Measurements from ENCODE around the gene SVEP1.
"Not testable (repeated sequence)": the region's sequence is repeated elsewhere in the genome, so short reads cannot be mapped to it uniquely, and the experiment has no call there.

Gene SVEP1

DNA sequence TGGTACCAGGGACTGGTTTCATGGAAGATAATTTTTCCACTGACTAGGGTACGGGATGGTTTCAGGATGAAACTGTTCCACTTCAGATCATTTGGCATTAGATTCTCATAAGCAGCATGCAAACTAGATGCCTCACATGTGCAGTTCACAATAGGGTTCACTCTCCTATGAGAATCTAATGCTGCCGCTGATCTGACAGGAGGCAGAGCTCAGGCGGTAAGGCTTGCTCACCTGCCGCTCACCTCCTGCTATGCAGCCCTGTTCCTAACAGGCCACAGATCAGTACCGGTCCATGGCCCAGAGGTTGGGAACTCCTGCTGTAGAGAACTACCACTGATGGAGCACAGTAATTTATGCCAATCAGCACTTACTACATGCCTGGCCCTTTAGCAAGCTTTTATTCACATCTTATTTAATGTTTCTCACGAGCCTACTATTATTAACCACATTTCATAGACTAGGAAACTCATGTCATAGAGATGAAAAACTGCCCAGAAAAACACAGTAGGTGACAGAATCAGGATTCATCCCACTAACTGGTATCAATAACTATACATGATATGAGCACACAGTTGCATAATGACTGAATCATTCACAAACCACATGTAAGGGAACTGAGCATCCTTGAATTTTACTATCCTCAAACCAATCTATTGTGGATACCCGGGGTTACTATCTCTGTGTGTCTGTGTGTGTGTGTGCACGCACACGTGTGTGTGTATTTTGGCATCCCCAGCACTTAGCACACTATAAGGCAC, 46.5 kb downstream of the SVEP1 start:
- Histone ChIP-seq H3K27me3 (replicated peaks; ENCODE audit: control insufficient read depth, insufficient read depth, low read length, poor library complexity, severe bottlenecking) (no peaks in the 10 kb centered on the region), H3K4me1 (ENCODE audit: control insufficient read depth, insufficient read depth, low read length, poor library complexity, severe bottlenecking) (no peaks in the 10 kb centered on the region), H3K9me3 (ENCODE audit: control insufficient read depth, low read length) (no peaks in the 10 kb centered on the region), H3K36me3 (ENCODE audit: control insufficient read depth, insufficient read depth, low read length) (no peaks in the 10 kb centered on the region), H3K27ac (ENCODE audit: insufficient read depth, low read length, poor library complexity, severe bottlenecking) (no peak overlapping the region), H3K4me3 (ENCODE audit: insufficient read depth, low read depth, low read length, poor library complexity, severe bottlenecking) (no peak overlapping the region)
- no peak for DNase-seq

DNA sequence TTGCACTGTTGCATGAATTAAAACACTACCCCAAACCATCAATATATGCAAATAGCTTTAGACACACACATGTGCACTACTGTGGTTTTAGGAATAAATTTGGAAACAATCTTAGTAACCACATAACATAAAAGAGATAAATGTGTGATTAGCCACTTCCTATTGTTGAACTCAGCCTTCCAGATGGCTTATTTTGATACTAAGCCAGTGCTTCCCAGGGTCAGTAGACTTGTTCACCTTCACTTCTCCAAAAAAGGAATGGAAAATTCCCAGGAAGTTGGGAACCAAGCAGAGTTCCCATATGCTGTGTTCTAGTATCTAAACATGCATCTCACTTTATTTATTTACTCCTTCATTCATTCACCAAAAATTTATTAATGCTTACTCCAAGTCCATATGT, 47.8 kb downstream of the SVEP1 start:
- no peak for DNase-seq

DNA sequence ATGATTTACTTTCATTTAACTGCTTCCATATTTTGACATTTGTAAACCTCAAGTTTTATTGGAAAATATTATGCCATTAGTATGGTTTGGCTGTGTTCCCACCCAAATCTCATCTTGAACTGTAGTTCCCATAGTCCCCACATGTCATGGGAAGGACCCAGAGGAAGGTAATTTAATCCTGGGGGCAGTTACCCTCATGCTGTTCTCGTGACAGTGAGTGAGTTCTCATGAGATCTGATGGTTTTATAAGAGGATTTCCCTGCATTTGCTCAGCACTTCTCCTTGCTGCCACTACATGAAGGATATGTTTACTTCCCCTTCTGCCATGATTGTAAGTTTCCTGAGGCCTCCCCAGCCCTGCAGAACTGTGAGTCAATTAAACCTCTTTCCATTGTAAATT, 48.3 kb downstream of the SVEP1 start:
- not testable (repeated sequence) for H3K4me3 ChIP-seq (ENCODE audit: insufficient read depth, low read depth, low read length, poor library complexity, severe bottlenecking); DNase-seq; H3K27me3 ChIP-seq (replicated peaks; ENCODE audit: control insufficient read depth, insufficient read depth, low read length, poor library complexity, severe bottlenecking); H3K4me1 ChIP-seq (ENCODE audit: control insufficient read depth, insufficient read depth, low read length, poor library complexity, severe bottlenecking); H3K27ac ChIP-seq (ENCODE audit: insufficient read depth, low read length, poor library complexity, severe bottlenecking); H3K36me3 ChIP-seq (ENCODE audit: control insufficient read depth, insufficient read depth, low read length); H3K9me3 ChIP-seq (ENCODE audit: control insufficient read depth, low read length)

More for the DNA sequence above, 47.8 kb downstream of the SVEP1 start:
- H3K27ac ChIP-seq (ENCODE audit: insufficient read depth, low read length, poor library complexity, severe bottlenecking): no peak overlapping the region
- no peak overlapping the region for H3K4me3 ChIP-seq (ENCODE audit: insufficient read depth, low read depth, low read length, poor library complexity, severe bottlenecking)
- H3K4me1 ChIP-seq (ENCODE audit: control insufficient read depth, insufficient read depth, low read length, poor library complexity, severe bottlenecking): no peaks in the 10 kb centered on the region
- no peaks in the 10 kb centered on the region for H3K9me3 ChIP-seq (ENCODE audit: control insufficient read depth, low read length)
- no peaks in the 10 kb centered on the region for H3K36me3 ChIP-seq (ENCODE audit: control insufficient read depth, insufficient read depth, low read length)
- no peaks in the 10 kb centered on the region for H3K27me3 ChIP-seq (replicated peaks; ENCODE audit: control insufficient read depth, insufficient read depth, low read length, poor library complexity, severe bottlenecking)

DNA sequence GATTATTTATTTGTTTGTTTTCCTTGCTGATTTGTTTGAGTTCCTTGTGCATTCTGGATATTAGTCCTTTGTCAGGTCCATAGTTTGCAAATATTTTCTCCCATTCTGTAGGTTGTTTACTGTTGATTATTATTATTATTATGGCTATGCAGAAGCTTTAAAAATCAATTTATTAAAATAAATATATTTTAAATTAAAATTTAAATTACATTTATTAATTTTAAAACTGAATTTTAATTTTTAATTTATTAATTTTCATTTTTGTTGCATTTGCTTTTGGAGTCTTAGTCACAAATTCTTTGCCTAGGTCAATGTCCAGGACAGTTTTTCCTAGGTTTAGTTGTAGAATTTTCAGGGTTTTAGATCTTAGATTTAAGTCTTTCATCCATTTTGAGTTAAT, 50.9 kb downstream of the SVEP1 start:
- no peak for DNase-seq
- Histone ChIP-seq H3K36me3 (ENCODE audit: control insufficient read depth, insufficient read depth, low read length) (no peaks in the 10 kb centered on the region), H3K27ac (ENCODE audit: insufficient read depth, low read length, poor library complexity, severe bottlenecking) (no peak overlapping the region), H3K27me3 (replicated peaks; ENCODE audit: control insufficient read depth, insufficient read depth, low read length, poor library complexity, severe bottlenecking) (no peaks in the 10 kb centered on the region), H3K4me3 (ENCODE audit: insufficient read depth, low read depth, low read length, poor library complexity, severe bottlenecking) (no peak overlapping the region), H3K4me1 (ENCODE audit: control insufficient read depth, insufficient read depth, low read length, poor library complexity, severe bottlenecking) (no peaks in the 10 kb centered on the region), H3K9me3 (ENCODE audit: control insufficient read depth, low read length) (no peaks in the 10 kb centered on the region)

DNA sequence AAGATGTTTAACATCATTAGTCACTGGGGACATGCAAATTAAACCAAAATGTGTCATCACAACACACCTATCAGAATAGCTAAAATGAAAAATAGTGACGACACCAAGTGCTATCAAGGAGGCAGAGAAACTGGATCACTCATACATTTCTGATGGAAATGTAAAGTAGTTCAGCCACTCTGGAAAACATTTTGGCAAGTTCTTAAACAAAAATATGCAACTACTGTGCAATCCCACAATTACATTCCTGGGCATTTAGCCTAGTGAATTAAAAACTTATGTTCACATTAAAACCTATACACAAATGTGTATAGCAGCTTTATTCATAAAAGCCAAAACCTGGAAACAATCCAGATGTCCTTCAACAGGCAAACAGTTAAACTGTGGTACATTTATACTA, 53.1 kb downstream of the SVEP1 start:
- Histone ChIP-seq H3K27ac (ENCODE audit: insufficient read depth, low read length, poor library complexity, severe bottlenecking) (no peak overlapping the region), H3K4me1 (ENCODE audit: control insufficient read depth, insufficient read depth, low read length, poor library complexity, severe bottlenecking) (no peaks in the 10 kb centered on the region), H3K27me3 (replicated peaks; ENCODE audit: control insufficient read depth, insufficient read depth, low read length, poor library complexity, severe bottlenecking) (no peaks in the 10 kb centered on the region), H3K9me3 (ENCODE audit: control insufficient read depth, low read length) (no peaks in the 10 kb centered on the region), H3K4me3 (ENCODE audit: insufficient read depth, low read depth, low read length, poor library complexity, severe bottlenecking) (no peak overlapping the region), H3K36me3 (ENCODE audit: control insufficient read depth, insufficient read depth, low read length) (no peaks in the 10 kb centered on the region)
- DNase-seq: no peak

DNA sequence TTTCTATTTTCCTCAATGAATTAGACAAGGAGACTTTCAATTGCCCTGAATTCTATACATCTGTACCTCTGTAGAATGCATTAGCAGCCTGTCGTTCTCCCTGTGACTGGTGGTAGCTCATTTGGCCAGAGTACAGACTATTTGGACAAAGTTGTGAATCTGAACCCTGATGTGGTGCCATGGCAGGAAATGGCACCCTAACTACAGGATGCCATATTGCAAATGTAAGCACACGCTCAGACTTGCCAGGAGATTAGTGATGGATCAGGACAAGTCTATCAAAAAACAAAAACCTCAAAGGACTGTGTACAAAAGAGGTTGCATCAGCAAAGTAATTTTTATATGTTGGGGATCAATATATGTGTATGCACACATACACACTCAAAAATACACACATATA, 58.3 kb downstream of the SVEP1 start:
- no peak overlapping the region for H3K4me3 ChIP-seq (ENCODE audit: insufficient read depth, low read depth, low read length, poor library complexity, severe bottlenecking)
- no peaks in the 10 kb centered on the region for H3K4me1 ChIP-seq (ENCODE audit: control insufficient read depth, insufficient read depth, low read length, poor library complexity, severe bottlenecking)
- H3K36me3 ChIP-seq (ENCODE audit: control insufficient read depth, insufficient read depth, low read length): no peaks in the 10 kb centered on the region
- H3K9me3 ChIP-seq (ENCODE audit: control insufficient read depth, low read length): no peaks in the 10 kb centered on the region
- H3K27me3 ChIP-seq (replicated peaks; ENCODE audit: control insufficient read depth, insufficient read depth, low read length, poor library complexity, severe bottlenecking): no peaks in the 10 kb centered on the region
- DNase-seq: no peak
- no peak overlapping the region for H3K27ac ChIP-seq (ENCODE audit: insufficient read depth, low read length, poor library complexity, severe bottlenecking)

DNA sequence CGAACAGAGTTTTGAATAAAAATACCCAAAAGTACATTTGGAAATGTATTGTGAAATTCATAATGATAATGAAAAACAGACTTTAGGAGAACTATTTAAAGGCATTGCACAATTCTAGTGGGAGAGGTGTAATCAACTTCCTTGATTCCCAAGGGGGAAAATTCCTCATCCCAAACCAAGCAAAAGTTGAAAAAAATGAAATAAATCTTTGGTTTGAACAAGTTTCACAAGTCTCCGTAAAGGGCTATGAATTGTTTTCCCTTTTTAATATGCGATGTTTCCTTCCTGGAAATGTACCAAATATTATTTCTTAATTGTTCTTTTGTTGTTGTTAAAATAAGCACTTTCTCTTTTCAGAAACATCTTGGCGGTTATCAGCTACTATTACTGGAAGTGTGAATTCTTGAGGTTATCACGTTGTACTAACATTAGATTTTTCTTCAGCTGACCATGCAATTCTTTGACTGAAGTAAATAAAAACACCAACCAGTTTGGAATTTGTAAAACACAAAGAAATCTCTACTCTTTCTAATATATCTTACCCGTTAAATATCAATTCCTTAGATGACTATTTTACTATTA, 59.3 kb downstream of the SVEP1 start:
- H3K36me3 ChIP-seq (ENCODE audit: control insufficient read depth, insufficient read depth, low read length): no peaks in the 10 kb centered on the region
- no peaks in the 10 kb centered on the region for H3K4me1 ChIP-seq (ENCODE audit: control insufficient read depth, insufficient read depth, low read length, poor library complexity, severe bottlenecking)
- no peak overlapping the region for H3K27ac ChIP-seq (ENCODE audit: insufficient read depth, low read length, poor library complexity, severe bottlenecking)
- H3K27me3 ChIP-seq (replicated peaks; ENCODE audit: control insufficient read depth, insufficient read depth, low read length, poor library complexity, severe bottlenecking): no peaks in the 10 kb centered on the region
- H3K4me3 ChIP-seq (ENCODE audit: insufficient read depth, low read depth, low read length, poor library complexity, severe bottlenecking): no peak overlapping the region
- H3K9me3 ChIP-seq (ENCODE audit: control insufficient read depth, low read length): no peaks in the 10 kb centered on the region
- no peak for DNase-seq

DNA sequence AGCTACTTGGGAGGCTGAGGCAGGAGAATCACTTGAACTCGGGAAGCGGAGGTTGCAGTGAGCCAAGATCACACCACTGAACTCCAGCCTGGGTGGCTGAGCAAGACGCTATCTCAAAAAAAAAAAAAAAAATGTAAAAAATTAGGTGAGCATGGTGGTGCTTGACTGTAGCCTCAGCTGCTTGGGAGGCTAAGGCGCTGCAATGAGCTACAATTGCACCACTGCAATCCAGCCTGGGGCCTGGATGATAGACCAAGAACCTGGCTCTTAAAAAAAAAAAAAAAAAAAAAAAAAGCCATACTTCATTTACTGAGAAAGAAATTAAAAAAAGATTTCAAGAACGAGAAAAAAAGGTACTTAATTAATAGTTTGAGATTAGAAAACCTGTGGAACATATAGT, 62.1 kb downstream of the SVEP1 start:
- Histone ChIP-seq H3K27me3 (replicated peaks; ENCODE audit: control insufficient read depth, insufficient read depth, low read length, poor library complexity, severe bottlenecking) (no peaks in the 10 kb centered on the region), H3K4me1 (ENCODE audit: control insufficient read depth, insufficient read depth, low read length, poor library complexity, severe bottlenecking) (no peaks in the 10 kb centered on the region), H3K27ac (ENCODE audit: insufficient read depth, low read length, poor library complexity, severe bottlenecking) (no peak overlapping the region), H3K4me3 (ENCODE audit: insufficient read depth, low read depth, low read length, poor library complexity, severe bottlenecking) (no peak overlapping the region), H3K36me3 (ENCODE audit: control insufficient read depth, insufficient read depth, low read length) (no peaks in the 10 kb centered on the region), H3K9me3 (ENCODE audit: control insufficient read depth, low read length) (no peaks in the 10 kb centered on the region)
- DNase-seq: no peak

DNA sequence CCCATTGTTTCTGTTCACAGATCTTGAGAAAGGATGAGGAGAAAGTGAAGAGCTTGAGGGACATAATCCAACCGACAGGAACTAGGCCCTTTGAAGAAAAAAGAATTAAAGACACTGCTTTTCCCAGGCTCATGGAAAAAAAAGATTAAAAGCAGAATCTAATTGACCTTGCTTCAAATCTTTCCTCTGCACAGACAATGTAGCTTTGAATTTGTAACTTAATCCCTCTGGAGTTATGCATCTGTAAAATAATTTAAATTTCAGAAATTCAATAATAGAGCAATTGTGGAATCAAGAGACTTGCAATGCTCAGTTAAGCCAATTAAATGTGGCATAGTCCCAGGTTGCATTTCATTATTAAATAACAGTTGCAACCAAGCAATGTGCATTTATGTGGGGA, 64.6 kb downstream of the SVEP1 start:
- no peak overlapping the region for H3K27ac ChIP-seq (ENCODE audit: insufficient read depth, low read length, poor library complexity, severe bottlenecking)
- H3K27me3 ChIP-seq (replicated peaks; ENCODE audit: control insufficient read depth, insufficient read depth, low read length, poor library complexity, severe bottlenecking): no peaks in the 10 kb centered on the region
- no peak overlapping the region for H3K4me3 ChIP-seq (ENCODE audit: insufficient read depth, low read depth, low read length, poor library complexity, severe bottlenecking)
- H3K9me3 ChIP-seq (ENCODE audit: control insufficient read depth, low read length): no peaks in the 10 kb centered on the region
- H3K36me3 ChIP-seq (ENCODE audit: control insufficient read depth, insufficient read depth, low read length): no peaks in the 10 kb centered on the region
- H3K4me1 ChIP-seq (ENCODE audit: control insufficient read depth, insufficient read depth, low read length, poor library complexity, severe bottlenecking): no peaks in the 10 kb centered on the region
- no peak for DNase-seq

DNA sequence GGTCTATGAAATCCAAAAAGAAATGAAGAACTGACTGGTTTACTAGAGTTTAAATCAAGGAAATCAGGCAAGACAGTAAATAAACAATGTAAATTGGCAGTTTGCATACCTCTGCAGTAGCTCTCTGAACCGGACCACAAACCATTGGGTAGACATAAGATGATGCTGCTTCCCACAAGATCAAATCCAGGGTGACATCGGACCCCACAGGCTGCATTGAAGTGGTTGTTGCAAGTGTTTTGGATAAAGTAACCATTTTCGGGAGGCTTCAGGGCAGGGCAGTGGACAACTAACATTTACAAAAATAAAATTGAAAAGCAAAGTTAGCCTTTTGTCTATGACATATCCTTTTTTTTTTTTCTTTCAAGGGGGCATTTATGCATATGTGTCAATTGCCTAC, 66.7 kb downstream of the SVEP1 start:
- Histone ChIP-seq H3K27me3 (replicated peaks; ENCODE audit: control insufficient read depth, insufficient read depth, low read length, poor library complexity, severe bottlenecking) (no peaks in the 10 kb centered on the region), H3K36me3 (ENCODE audit: control insufficient read depth, insufficient read depth, low read length) (no peaks in the 10 kb centered on the region), H3K4me3 (ENCODE audit: insufficient read depth, low read depth, low read length, poor library complexity, severe bottlenecking) (no peak overlapping the region), H3K9me3 (ENCODE audit: control insufficient read depth, low read length) (no peaks in the 10 kb centered on the region), H3K4me1 (ENCODE audit: control insufficient read depth, insufficient read depth, low read length, poor library complexity, severe bottlenecking) (no peaks in the 10 kb centered on the region), H3K27ac (ENCODE audit: insufficient read depth, low read length, poor library complexity, severe bottlenecking) (no peak overlapping the region)
- no peak for DNase-seq

Data from effector memory CD4-positive, alpha-beta T cell (primary cell).